NCI-H345 treated with DMSO at 0.1 percent for 48 hours (cell line): ENCODE results near the gene OGFR.

Experiments used
- DNase-seq: peaks from one replicate; lab custom pipeline; 2025; ENCODE audit not compliant: unreplicated experiment; lab: John Stamatoyannopoulos, UW

OGFR gene

DNA sequence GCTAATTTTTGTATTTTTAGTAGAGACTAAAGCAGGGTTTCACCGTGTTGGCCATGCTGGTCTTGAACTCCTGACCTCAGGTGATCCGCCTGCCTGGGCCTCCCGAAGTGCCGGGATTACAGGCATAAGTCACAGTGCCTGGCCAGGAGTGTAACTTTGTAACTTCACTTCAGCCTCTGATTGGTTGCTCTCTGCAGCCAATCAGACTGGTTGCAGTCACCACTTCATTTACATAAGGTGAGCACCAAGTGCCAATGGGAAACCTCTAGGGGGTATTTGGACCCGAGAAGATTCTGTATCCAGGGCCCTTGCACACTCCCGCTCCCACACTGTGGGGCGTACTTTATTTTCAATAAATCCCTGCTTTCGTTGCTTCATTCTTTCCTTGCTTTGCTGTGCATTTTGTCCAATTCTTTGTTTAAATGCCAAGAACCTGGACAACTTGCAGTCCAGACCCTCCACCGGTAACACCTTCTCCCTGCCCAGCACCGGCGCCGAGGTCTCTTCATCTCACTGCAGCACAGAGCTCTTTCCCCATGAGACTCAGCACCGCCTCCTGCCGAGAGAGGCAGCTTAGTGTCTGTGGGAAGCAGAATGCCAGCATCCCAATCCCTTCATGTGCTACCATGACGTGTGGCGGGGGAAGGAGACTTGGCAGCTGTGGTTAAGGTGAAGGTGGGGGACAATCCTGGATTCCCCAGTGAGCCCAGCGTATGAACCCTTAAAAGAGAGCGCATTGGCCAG lies 22.3 kb upstream of the OGFR start:
- DNase-seq, result no peak

DNA sequence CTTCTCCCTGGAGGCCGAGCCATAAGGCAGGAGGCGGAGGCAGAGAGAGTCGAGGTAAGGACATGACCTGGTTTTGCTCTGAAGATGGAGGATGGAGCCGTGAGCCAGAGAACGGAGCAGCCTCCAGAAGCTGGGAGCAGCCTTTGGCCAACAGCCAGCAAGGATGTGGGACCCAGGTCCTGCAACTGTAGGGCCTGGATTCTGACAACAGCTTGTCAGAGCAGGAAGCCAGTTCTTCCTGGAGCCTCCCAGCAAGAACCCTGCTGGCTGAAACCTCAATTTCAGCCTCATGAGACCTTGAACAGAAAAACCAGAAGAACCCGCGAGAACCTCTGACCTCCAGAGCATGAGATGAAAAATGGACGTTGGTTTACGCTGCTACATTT lies 21.7 kb upstream of the OGFR start:
- DNase-seq, result no peak

DNA sequence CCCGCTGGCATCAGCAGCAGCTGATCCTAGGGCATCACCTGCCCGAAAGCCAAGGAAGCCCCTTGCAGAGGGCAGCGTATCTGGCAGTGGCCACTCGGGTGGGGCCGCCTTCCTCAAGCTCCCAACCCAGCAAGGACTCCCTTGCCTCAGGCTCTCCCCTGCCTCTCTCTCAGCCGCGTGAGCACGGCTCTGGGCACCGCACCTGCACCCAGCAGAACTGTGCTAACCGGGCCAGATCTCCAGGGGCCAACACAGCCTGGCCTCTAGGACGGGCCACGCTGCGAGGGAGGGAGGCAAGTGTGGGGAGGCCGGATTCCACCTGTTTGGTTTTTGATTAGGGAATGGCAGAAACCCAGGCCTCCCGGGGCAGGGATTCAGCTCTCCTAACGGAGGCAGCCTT lies 20.1 kb upstream of the OGFR start:
- DNase-seq, result no peak

DNA sequence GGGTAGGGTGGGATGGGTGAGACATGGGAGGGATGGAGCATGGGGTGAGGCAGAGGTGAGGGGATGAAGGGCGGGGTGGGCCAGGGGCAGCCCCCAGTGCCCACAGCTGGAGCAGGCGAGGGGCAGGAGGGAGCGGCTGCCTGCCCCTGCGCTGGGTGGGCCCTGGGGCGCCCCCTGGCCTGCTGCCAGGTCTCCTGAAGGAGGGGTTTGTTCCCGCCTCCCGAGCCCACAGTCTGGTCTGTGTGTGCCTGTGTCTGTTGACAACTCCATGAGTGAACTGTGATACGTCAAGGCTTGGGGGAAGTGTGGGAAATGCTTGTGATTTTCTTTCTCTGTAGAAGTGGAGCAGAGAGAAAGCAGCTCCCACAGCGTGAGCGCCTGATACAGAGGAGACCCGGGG lies 19.2 kb upstream of the OGFR start:
- DNase-seq, result no peak

DNA sequence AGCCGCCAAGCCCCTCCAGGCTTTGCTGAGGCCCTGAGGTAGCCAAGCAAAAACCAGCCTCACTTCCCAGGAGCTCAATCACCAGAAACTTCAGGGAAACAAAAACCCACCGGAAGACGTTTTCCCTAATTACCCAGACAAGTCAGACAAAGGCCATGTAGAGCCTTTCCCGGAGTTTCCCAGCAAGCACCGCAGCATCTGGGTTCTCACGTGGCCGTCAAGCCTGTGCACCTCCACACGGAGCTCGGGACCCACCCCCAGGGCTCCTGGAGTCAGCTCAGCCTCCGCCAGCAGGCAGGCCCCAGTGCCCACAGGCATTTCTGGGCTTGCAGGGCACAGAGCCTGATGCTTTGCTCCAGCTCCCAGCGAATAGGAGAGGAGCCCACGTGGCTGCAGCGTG lies 18.5 kb upstream of the OGFR start:
- no peak for DNase-seq

DNA sequence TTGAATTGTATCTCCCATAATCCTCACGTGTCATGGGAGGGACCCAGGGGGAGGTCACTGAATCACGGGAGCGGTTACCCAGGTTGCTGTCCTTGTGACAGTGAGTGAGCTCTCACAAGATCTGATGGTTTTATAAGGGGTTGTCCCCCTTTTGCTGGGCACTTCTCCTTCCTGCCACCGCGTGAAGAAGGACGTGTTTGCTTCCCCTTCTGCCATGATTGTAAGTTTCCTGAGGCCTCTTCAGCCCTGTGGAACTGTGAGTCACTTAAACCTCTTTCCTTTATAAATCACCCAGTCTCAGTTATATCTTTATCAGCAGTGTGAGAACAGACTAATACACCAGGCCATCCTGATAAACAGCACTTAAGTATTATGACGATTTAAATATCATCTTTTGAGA lies 17.3 kb upstream of the OGFR start:
- DNase-seq, result no peak

DNA sequence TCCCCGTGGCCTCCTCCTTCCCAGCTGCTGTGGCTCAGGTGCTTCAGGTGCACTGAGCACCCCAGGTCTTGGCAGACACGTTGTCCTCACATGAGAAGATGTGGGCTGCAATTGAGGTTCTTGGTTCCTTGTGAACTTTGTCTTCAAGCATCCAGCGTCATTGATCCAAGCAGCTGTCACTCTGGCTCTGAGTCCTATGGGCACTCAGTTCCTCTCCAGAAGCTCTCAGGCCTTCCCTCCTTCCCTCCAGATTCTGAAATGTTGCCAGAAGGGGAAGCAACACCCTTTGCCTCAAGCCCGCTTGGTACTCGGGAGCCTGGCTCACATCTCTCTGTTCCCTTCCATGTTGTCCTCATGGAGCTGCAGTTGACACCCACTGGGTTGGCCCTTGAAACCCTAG lies 16.8 kb upstream of the OGFR start:
- no peak for DNase-seq

DNA sequence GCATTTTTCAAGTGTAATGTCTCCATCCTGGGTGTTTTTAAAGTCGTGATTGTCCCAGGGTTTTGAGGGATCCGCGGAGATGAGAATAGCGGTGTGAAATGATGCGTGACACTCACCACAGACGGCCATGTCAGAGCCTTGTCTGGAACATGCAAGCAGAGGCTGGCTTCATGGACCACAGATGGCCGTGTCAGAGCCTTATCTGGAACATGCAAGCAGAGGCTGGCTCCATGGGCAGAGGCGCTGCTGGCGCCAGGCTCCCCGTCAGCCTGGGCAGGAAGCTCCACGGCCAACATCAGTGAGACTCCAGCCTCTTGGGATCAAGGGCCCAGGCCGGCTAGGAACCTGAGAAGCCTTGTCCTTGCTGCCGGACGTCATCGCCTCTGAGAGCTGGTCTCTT lies 16.0 kb upstream of the OGFR start:
- no peak for DNase-seq

DNA sequence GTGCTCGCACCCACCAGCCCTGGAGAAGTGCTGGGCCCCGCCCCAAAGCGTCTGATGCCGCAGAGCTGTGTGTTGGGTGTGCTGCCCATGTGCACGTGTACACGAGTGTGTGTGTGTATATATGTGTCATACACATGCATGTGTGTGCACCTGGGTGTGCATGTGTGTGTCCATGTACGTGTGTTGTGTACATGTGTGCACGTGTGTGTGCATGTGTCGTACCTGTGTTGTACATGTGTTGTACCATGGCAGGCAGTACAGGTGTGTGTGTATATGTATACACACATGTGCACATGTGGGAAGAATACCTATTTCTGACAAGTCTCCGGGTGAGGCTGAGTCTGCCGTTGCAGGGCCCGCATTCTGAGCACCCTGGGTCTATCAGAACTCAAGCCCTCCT lies 14.6 kb upstream of the OGFR start:
- DNase-seq, result no peak

DNA sequence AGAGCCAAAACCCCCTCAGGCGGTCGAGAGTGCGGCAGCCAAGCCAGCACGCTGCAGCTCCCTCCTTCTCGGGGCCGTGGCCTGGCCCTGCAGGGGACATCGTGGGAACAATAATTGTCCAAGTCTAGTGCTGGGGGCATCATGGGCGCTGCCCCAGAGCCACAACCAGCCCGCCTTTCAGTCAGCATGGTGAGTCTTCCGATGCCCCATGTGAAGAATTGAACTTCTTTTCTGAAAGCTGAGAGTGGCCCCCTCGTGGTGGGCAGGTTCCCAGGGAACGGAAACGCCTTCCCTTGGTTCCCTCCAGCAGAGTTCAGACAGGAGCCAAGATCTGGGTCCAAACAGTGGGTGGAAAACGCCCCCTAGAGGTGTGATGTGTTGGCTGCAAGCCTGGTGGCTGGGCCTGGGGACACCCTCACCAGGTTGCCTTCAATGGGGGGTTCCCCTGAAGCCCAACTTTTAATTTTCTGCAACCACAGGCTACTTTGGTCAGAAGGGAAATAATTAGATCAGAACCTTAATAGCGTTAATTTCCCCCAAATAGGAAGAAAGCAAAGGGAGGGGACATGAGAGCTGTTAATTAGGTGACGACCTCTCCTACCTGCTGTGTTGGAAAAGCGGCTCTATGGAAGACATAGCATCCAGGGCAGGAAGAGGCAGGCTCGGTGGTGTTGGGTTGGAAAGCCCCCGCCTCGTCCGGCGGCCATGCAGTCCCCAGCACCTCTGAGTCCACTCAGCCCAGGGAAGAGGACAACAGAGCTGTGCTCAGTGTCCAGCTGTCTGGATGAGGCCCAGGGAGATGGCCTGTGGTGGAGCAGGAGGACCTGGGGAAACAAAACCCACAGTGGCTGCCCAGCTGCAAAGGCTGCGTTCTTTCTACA lies 13.1 kb upstream of the OGFR start:
- DNase-seq, result peak; percentile 91

DNA sequence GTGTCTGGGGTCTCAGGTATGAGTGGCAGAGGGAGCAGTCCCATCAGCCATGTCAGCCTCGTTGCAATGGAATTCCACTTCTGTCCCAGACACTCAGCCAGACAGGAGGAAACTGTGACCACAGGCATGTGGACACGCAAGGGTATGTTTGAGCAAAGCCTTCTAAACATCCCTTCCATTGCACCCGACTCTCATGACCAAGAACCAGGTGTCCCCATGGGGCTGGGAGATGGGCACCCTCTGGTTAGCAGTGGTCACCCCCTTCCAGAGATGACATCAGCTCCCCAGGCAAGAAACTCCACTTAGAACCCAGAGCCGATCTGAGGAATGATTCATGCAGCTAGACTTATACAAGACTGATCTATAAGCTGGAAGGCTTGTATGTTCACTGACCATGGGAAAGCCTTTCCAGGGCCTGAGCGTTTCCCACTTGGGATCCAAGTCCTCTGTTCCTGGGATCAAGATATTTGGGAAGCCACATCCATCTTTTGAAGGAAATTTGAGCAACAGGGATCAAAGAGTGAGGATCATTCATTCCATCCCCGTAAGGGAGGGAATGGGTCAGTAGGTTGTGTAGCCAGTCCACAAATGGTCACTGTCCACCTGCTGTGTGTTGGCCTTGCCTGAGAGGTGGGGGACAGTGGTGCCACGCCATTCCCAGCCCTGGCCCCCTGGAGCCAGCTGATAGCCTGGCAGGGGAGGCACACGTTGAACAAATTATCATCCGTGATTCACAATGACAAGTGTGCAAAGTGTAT lies 12.3 kb upstream of the OGFR start:
- no peak for DNase-seq

DNA sequence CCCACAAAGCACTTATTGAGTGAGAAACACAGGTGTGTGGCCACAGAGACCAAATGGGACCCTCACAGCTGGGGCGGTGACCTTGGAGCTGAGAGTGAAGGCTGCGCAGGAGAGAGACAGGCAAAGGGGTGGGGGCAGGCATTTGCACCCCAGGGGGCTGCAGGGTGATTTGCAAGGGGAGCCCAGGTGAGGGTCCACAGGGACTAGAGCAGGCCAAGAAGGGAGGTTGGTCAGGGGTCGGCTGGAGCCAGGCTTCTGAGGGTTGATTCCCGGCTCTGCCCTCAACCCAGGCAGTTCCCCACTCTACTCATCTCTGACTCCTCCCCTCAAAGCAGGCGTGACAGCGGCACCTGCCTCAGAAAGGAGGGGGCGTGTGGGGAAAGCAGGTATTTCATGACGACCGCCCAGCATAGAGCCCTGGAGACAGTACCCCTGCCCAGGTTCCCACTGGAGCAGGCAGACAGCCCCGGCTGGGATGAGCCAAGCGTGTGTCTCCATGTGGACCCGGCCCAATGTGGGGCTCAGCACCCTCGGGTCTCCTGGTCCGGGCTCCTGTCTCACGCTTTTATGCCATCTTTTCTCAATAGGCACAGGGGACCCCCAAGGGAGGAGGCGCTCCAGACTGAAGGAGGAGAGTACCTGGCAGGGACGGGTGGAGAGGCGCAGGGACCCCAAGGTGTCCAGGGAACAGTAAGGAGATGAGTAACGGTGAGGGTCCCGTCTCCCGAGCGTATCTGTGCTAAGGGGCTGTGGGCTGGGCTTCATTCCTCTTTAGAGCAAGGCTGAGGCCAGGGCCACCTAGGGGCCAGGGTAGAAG lies 11.5 kb upstream of the OGFR start:
- peak; percentile 95 for DNase-seq

DNA sequence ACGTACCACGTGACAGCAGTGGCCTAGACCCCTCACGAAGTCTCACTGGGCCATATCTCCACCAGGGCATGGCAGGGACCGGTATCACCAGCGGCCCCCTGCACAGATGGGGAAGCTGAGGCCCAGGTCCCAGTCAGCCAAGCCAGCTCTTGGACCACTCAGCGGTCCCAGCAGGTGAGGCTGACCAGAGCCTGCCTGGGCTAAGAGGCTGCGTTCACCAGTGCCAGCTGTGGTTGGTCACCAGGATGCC lies 11.0 kb upstream of the OGFR start:
- DNase-seq, result no peak

DNA sequence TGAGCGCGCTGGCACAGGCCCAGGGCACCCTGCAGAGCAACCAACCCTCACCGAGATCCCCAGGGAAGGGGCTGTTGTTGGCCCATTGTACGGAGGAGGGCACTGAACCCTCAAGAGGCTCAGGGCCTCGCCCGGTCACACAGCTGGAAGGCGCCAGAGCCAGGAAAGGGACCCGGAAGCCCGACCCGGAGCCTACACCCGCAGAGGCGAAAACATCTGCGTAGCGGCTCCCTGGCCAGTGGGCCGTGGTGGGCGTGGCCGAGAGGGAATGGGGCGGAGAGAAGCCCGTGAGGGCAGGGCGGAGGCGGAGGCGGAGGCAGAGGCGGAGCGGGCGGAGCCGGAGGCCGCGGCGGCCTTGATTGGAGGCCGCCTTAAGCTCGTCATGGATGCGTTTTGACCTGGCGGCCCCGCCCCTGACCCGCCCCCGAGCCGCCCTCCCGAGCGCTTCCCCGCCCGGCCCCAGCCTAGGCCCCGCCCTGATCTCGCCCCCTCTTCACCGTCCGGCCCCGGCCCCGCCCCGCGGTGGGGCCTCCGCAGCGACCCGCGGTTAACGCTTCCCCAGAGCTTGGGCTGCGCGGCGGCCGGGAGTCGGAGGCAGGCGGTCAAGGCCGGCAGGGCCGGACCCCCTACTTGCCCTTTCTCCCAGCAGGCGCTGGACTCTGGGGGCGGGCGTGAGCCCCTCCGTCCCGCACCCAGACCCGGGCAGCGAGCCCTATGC lies 10.5 kb upstream of the OGFR start:
- DNase-seq, result peak; percentile 97

DNA sequence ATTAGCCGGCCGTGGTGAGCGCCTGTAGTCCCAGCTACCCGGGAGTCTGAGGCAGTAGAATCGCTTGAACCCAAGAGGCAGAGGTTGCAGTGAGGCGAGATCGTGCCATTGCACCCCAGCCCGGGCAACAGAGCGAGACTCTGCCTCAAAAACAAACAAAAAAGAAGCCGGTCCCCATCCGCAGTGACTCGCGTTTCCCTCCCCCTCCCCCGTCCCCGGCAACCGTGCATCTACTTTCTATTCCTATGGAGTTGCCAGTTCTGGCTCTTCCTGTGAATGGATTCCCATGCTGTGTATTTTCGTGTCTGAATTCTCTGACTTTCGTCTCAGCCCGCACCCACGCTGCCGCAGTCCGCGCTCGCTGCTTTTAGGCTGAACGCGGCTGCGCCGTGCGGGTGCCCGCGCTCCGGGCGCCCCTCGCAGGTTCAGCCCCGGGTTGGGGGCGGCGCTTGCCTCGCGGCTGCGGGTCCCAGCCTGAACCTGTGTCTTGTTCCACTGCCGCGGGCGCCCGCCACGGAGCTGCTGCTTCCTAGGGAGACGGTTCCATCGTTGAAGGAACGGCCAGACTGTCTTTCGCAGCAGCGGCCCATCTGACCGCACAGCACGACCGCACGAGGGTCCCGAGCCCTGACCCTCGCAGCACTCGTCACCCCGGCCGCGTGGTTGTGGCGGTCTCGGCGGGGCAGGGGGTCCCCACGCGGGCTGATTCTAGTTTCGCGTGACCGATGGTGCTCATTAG lies 9.4 kb upstream of the OGFR start:
- peak; percentile 56 for DNase-seq

DNA sequence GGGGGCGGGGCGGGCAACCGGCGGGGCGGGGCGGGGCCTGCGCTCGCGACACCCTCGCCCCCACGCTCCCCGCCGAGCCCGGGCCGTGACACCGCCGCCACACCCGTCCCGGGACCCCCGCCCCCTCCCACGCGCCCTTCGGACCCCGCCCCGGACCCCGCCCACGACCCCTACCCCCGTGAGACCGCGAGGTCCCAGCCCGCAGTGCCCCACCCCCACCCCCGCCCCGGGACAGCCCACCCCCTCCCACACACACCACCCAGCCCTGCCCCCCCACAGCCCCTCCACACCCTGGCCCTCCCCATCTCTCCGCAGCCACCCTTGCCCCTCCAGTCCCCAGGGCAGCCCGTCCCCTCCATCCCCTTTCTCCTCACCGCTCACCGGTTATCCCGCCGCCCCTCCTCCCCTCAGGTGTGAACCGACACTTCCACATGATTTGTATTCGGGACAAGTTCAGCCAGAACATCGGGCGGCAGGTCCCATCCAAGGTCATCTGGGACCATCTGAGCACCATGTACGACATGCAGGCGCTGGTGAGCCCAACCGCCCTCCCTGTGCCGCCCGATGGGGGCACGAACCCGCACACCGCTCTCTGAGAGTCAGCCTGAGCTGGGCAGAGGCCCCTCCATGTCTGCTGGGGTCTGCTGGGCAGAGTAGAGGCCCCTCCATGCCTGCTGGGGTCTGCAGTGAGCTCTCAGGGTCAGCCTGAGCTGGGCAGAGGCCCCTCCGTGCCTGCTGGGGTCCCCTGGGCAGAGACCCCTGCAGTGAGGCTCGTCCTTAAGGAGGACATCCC lies 7.7 kb upstream of the OGFR start:
- no peak for DNase-seq

DNA sequence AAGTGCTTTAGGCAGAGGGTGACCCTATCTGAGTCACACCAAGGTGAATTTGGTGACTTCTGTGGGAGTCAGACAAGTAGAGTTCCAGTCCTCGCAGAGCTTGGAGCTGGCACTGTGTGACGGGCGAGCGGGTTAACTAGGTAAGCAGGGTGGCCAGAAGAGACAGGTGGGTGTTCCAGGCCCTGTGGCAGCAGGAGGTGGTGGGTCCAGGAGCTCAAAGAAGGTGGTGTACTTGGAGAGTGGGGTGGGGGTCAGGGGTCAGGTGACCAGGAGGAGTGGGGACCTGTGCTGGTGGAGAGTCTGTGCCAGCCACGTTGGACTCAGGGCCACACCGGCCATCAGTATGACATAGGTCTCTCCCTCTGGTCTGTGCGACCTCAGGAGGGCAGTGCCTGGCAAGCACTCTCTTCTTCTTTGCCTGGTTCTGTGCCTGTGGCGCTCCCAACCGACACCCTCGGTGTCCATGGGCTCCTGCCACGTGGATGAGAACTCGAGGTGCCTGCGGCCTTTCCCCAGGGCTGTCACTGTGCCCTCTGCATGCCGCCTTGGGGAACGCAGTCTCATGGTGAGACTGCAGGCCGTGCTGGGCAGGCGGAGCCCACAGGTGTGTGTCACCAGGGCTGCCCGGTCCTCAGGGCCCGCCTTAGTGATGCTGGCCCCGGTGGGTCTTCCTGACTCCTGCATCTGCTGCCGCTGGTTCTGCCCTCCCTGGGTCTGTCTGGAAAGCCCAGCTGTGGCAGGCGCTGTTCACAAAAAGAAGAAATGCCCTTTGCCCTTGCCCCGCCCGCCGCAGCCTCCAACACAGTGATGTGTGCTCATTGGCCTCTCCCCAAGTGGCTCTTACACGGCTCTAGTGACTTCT lies 6.7 kb upstream of the OGFR start:
- DNase-seq, result no peak

DNA sequence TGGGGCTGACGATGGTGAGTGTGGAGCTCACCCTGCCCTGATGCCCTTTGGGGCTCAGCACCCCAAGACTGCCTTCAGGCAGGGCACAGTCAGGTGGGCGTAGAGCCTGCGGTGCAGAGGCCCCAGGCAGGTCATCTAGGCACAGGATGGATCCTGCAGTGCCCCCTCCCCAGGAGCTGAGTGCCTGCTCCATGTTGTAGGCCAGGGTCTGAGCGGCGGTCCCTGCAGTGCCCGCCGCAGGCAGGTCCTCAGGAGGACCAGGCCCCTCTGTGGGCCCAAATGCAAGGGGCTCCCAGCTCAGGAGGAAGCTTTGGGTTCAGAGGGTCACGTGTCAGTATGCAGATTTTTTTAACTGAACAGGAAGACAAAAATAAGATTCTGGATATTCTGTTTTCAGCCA lies 5.6 kb upstream of the OGFR start:
- DNase-seq, result no peak
